Activated CD4-positive, CD25-positive, alpha-beta regulatory T cell treated with anti-CD3 and anti-CD28 coated beads, Interleukin-2, amount 50 U/mL, for 72 hours (primary cell): ENCODE measurements around the gene ARMC6.
"Not testable (repeated sequence)": the region's sequence is repeated elsewhere in the genome, so short reads cannot be mapped to it uniquely, and the experiment has no call there.

Experiments used
- DNase-seq: peaks from one replicate; pipeline ENCODE4 v3.0.0; 2021

Gene ARMC6

GRCh38 chr19:19023376-19023775 is 10.0 kb upstream of the ARMC6 start:
- DNase-seq, result not testable (repeated sequence)

GRCh38 chr19:19025861-19026260 is 7.5 kb upstream of the ARMC6 start:
- no peak for DNase-seq

GRCh38 chr19:19026299-19026971 is 7.0 kb upstream of the ARMC6 start:
- DNase-seq, result no peak

DNA sequence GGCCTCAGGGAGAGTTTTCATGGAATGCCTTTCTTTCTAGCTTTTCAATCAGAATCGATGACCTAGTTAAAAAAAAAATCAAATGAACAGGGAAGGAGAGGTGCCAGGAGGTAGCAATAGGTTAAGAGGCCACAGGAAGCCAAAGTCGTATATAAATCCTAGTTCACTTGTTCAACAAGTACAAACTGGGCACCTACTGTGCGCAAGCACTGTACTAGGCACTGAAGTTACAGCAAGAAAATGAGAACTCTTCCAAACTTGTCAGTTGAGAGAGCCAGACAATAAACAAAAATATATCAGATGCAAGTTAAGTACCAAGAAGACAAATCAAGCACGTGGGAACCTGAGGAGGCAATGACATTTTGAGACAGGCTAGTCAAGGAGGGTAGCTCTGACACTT is 6.2 kb upstream of the ARMC6 start:
- no peak for DNase-seq

- no peak for DNase-seq
These were observed 4.9 kb upstream of the ARMC6 start for GRCh38 chr19:19028526-19028925.

DNA sequence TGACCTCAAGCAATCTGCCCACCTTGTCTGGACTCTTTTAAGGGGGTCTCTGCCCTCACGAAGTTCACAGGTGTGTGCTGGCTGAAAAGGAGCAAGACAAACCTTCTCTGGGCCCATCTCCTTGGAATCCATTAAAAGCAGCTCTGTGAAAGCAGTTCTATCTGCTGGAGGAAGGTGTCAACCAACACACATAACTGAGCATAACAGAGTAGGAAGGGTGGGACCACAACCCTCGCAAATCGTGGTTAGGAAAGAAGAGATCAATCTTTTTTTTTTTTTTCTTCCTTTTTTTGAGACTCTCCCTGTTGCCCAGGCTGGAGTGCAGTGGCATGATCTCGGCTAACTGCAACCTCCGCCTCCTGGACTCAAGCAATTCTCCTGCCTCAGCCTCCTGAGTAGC is 1.5 kb upstream of the ARMC6 start:
- DNase-seq, result no peak

DNA sequence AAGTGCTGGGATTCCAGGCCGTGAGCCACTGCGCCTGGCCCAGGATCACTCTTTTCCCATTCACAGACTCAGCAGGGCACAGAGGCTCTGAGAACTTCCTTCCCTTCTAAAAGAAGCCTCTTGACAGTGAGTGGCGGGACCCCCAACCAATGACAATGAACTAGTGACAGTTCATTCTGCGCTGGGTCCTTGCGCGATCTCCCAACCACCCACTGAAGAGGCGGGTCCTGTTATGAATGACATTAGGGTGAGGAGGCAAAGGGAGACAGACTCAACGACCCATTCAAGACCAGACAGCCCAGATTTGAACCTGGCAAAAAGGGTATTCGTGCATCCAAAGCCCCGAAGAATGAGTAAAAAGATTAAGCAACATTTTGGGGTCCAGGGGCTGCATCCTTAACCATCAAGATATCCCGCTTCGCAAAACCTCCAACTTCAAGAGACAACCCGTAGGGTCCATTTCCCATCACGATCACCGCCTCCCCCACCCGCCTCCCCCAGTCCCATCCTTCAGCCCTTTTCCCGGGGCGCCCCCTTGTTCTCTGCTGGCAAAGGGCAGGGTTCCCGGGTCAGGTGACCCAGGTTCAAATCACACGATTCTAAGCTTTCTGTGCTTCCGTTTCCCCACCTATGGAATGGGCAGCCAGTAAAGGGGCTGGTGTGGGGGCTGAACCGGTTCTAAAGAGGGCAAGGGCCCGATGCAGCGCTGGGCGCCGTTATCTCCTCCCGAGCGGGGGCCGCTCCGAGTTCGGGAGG is 805 bp upstream of the ARMC6 start:
- peak; percentile 54 for DNase-seq

DNA sequence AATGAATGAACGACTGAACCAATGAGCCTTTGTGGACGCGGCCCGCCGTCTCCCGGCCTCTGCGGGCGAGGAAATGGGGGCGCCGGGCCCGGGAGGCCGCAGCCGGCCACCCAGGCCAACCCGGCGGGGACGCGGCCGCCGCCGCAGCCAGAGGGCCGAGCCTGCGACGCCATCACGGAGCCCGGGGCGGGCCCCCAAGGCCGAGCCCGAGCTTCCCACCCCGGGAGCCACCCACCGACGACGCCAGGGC is 302 bp upstream of the ARMC6 start:
- DNase-seq, result no peak

- peak; percentile 68 for DNase-seq
These were observed 811 bp downstream of the ARMC6 start for GRCh38 chr19:19034204-19034624.

GRCh38 chr19:19039901-19040300 is 6.5 kb downstream of the ARMC6 start:
- no peak for DNase-seq

DNA sequence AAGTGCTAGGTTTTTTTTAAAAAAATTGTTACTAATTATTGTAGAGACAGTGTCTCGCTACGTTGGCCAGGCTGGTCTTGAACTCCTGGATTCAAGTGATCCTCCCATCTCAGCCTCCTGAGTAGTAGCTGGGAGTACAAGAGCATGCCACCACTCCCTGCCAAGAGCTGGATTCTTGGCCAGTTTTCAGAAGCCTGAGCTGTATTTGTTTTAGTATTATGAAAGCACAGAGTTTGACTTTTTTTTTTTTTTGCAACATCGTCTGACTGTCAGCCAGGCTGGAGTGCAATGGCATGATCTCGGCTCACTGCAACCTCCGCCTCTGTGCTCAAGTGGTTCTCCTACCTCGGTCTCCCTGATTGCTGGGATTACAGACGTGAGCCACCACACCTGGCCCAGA is 7.0 kb downstream of the ARMC6 start:
- no peak for DNase-seq

- DNase-seq, result no peak
These were observed 9.4 kb downstream of the ARMC6 start for GRCh38 chr19:19042732-19043280.

GRCh38 chr19:19043481-19043880 is 10.1 kb downstream of the ARMC6 start:
- no peak for DNase-seq

GRCh38 chr19:19043881-19044280 is 10.5 kb downstream of the ARMC6 start:
- no peak for DNase-seq

GRCh38 chr19:19049406-19049805 is 16.0 kb downstream of the ARMC6 start:
- DNase-seq, result no peak

DNA sequence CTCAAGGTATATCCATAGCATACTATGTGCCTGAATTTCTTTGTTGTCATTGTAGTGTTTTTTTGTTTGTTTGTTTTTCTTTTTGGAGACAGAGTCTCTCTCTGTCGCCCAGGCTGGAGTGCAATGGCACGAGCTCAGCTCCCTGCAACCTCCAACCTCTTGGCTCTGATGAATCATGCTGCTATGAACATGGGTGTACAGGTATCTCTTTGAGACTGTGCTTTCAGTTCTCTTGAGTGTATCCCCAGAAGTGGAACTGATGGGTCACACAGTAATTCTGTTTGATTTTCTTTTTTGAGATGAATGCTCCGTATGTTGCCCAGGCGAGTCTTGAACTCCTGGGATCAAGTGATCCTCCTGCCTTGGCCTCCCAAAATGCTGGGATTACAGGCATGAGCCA is 16.7 kb downstream of the ARMC6 start:
- no peak for DNase-seq

DNA sequence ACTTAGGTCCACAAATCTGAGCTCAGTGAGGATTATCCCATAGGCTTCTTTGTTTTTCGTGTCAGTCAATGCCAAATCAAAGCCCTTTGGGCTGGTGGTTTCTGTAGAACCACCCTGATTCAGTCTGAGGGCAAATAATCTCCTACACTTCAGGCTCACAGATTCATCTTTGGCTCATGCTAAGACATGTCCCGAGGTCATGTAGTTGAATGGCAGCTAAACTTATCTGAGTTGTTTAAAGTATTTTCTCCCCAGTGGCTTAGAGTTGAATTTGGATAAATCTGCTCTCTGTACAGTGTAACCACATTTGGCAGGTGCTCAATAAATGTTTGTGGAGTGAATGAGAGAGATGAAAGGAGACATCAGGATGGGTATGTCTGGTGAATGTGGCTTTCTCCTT is 17.3 kb downstream of the ARMC6 start:
- DNase-seq, result no peak

DNA sequence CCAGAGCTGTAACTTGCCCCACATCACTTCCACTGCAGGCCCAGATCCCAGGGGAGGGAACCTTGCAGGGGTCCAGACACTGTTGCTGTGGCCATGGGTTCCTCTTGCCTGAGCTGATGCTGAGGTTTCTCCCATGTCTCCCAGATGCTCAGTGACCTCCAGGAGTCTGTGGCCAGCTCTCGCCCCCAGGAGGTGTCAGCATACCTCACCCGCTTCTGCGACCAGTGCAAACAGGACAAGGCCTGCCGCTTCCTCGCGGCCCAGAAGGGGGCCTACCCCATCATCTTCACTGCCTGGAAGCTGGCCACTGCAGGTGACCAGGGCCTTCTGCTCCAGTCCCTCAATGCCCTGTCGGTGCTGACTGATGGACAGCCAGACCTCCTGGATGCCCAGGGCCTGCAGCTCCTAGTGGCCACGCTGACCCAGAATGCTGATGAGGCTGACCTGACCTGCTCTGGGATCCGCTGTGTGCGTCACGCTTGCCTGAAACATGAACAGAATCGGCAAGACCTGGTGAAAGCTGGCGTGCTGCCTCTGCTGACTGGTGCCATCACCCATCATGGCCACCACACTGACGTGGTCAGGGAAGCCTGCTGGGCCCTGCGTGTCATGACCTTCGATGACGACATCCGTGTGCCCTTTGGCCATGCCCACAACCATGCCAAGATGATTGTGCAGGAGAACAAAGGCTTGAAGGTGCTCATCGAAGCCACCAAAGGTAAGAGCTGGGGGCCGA is 18.2 kb downstream of the ARMC6 start:
- DNase-seq, result no peak

DNA sequence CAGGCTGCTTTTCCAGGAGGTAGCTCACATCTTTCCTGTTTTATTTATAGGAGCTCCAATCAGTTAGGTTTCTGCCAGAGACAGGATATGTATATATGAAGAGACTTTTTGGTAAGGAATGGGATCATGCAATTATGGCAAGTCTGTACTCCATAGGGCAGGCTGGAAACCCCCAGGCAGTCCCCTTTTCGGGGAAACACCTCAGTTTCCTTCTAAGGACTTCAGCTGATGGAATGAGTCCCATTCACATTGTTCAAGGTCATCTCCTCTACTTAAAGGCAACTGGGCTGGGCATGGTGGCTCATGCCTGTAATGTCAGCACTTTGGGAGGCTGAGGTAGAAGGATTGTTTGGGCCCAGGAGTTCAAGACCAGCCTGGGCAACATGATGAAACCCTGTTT is 19.5 kb downstream of the ARMC6 start:
- DNase-seq, result no peak

DNA sequence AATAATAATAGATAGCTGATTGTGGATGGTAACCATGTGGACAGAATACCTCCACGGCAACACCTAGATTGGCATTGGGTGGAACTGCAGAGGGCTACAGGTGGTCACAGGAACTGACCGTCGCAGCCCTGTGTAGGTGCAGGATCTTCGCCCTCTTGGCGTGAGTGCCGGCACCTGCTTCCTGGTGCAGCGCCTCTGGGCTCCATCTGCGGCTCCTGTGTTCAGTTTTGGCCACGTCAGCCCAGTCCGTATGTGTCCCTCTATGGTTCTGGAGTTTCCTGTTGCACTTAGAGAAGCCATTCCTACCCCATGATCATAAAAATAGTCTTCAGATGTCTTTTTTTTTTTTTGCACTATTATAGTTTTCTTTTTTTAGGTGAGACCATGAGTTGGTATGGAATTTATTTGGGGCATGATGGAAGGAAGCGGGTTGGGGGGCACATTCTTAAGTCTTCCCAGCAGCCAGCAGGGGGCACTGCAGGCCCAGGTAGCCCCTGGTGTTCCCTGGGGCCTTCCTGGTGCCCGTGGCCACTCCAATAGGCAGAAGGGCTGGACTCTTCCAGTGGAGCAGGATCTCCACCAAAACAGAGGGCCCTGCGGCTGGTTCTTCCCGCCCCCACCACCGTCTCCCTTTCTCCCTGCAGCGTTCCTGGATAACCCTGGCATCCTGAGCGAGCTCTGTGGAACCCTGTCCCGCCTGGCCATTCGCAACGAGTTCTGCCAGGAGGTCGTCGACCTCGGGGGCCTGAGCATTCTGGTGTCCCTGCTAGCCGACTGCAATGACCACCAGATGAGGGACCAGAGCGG is 20.3 kb downstream of the ARMC6 start:
- DNase-seq, result peak; percentile 61

GRCh38 chr19:19054315-19054938 is 21.0 kb downstream of the ARMC6 start:
- no peak for DNase-seq

DNA sequence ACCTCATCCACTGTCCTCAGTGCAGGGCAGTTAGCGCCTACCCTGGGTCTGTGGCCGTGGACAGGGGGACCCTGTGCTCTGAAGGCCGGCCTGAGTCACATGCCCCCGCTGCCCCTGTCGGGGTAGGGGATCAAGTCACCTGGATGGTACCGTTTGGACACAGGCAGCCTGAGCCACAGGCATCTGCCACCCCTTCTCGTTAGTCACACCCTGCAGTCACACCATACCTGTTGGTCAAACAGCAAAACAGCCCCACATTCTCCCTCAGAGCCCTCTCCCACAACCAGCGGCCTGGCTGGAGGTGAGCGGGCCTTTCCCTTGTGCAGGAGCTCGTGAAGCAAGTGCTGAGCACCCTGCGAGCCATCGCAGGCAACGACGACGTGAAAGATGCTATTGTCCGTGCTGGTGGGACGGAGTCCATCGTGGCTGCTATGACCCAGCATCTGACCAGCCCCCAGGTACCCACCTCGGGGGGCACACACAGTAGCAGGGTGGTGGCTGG is 21.6 kb downstream of the ARMC6 start:
- no peak for DNase-seq
